DND-41 (cell line): ENCODE data around the gene UFD1.

Experiments used
- ATAC-seq: fragments of 200-7000 bp; cut with Tn5 transposase; 3 replicates; pipeline ENCODE4 v1.9.1; 2021; ENCODE audit warnings: low read depth; ENCODE audit not compliant: insufficient read depth
- DNase-seq: peaks from one replicate; pipeline ENCODE4 v3.0.0-alpha.2; 2020
- H2AFZ ChIP-seq: 2 replicates; pipeline ENCODE4 v1.6.0; 2012; ENCODE audit warnings: low read depth, low read length
- H3K27ac ChIP-seq: 2 replicates; pipeline ENCODE4 v1.5.1; 2012; ENCODE audit warnings: low read length, inconsistent platforms
- H3K27me3 ChIP-seq: fragments of 200-600 bp; sonication (generic); 2 replicates; pipeline ENCODE4 v1.6.0; 2012; ENCODE audit warnings: low read length, mild to moderate bottlenecking, inconsistent platforms; ENCODE audit not compliant: insufficient read depth, poor library complexity
- H3K36me3 ChIP-seq: 2 replicates; pipeline ENCODE4 v1.5.1; 2012; ENCODE audit warnings: low read length, inconsistent platforms; ENCODE audit not compliant: insufficient read depth
- H3K4me1 ChIP-seq: 2 replicates; pipeline ENCODE4 v1.5.1; 2012; ENCODE audit warnings: mild to moderate bottlenecking, low read length; ENCODE audit not compliant: insufficient read depth
- H3K4me2 ChIP-seq: 2 replicates; pipeline ENCODE4 v1.6.0; 2012; ENCODE audit warnings: mild to moderate bottlenecking, moderate library complexity, low read length, inconsistent platforms; ENCODE audit not compliant: insufficient read depth
- H3K4me3 ChIP-seq, 2 experiments: fragments of 200-600 bp in 1 of 2; shearing (Covaris generic) in 1 of 2; 2 replicates each; pipeline ENCODE4 v1.5.1; 2012 to 2016; ENCODE audit warnings: inconsistent platforms in 2 of 2, low read length in 2 of 2, mild to moderate bottlenecking in 2 of 2, low read depth in 1 of 2, moderate library complexity in 1 of 2
- H3K79me2 ChIP-seq: 2 replicates; pipeline ENCODE4 v1.6.0; 2012; ENCODE audit warnings: low read length, inconsistent platforms; ENCODE audit not compliant: insufficient read depth
- H3K9ac ChIP-seq: 2 replicates; pipeline ENCODE4 v1.6.0; 2012; ENCODE audit warnings: low read depth, mild to moderate bottlenecking, inconsistent platforms, low read length, moderate library complexity
- H3K9me3 ChIP-seq: 2 replicates; pipeline ENCODE4 v1.5.1; 2012; ENCODE audit warnings: low read length, moderate library complexity, mild to moderate bottlenecking, inconsistent platforms; ENCODE audit not compliant: insufficient read depth, severe bottlenecking
- H4K20me1 ChIP-seq: 2 replicates; pipeline ENCODE4 v1.6.0; 2012; ENCODE audit warnings: low read length; ENCODE audit not compliant: insufficient read depth
- CTCF ChIP-seq: IDR thresholded peaks from 2 replicates; pipeline ENCODE4 v1.5.1; 2012; ENCODE audit warnings: borderline replicate concordance, low read length, moderate library complexity, mild to moderate bottlenecking; ENCODE audit not compliant: poor library complexity, severe bottlenecking; ENCODE audit errors: extremely low read depth
- EZH2 ChIP-seq: IDR thresholded peaks from 3 replicates; pipeline ENCODE4 v1.6.1; 2012; ENCODE audit warnings: borderline replicate concordance, low read depth, mild to moderate bottlenecking, moderate library complexity, low read length, inconsistent platforms; ENCODE audit not compliant: severe bottlenecking

UFD1 gene

GRCh38 chr22:19424186-19424500 is 54.9 kb downstream of the UFD1 start:
- H3K4me3 ChIP-seq, result no peak overlapping the region
- peaks cover 95% of the 10 kb centered on the region for H3K4me1 ChIP-seq
- DNase-seq (no peak), ATAC-seq (no peak)
- H3K27me3 ChIP-seq, result no peaks in the 10 kb centered on the region
- TF ChIP-seq CTCF (no peak), EZH2 (no peak)
- H2AFZ ChIP-seq, result no peak overlapping the region
- H3K4me2 ChIP-seq, result peak overlapping the region; percentile 31; the same call in 1 of the 2 replicates
- H3K36me3 ChIP-seq, result peaks cover 48% of the 10 kb centered on the region
- 0 out of 2 replicates have a peak overlapping the region, but pooled peaks have one; percentile 6 for H3K9ac ChIP-seq
- peaks cover 31% of the 10 kb centered on the region; the same call in 1 of the 2 replicates for H4K20me1 ChIP-seq
- H3K9me3 ChIP-seq, result no peaks in the 10 kb centered on the region
- H3K27ac ChIP-seq, result peak overlapping the region; percentile 72
- peaks cover 92% of the 10 kb centered on the region for H3K79me2 ChIP-seq

GRCh38 chr22:19422440-19423301 is 56.3 kb downstream of the UFD1 start:
- Histone ChIP-seq H3K79me2 (peaks cover 92% of the 10 kb centered on the region), H3K4me2 (peak overlapping the region; percentile 31), H3K9ac (peak overlapping the region; percentile 9), H3K36me3 (peaks cover 43% of the 10 kb centered on the region), H3K4me1 (peaks cover 98% of the 10 kb centered on the region), H3K4me3 (no peak overlapping the region; a peak in 1 of 4 replicates), H4K20me1 (peaks cover 23% of the 10 kb centered on the region; the same call in 1 of the 2 replicates), H3K9me3 (no peaks in the 10 kb centered on the region), H3K27me3 (no peaks in the 10 kb centered on the region), H3K27ac (peak overlapping the region; percentile 72), H2AFZ (no peak overlapping the region)
- DNase-seq, result peak; percentile 40
- peak; percentile 32 for ATAC-seq
- TF ChIP-seq CTCF, result no peak
- TF ChIP-seq EZH2, result no peak

- Histone ChIP-seq H3K9ac (peak overlapping the region; percentile 49), H3K36me3 (peaks cover 33% of the 10 kb centered on the region), H3K27ac (peak overlapping the region; percentile 97), H3K4me2 (peak overlapping the region; percentile 55), H3K9me3 (no peaks in the 10 kb centered on the region), H3K79me2 (peaks cover 92% of the 10 kb centered on the region), H3K4me1 (peaks cover 82% of the 10 kb centered on the region), H3K4me3 (peak overlapping the region in 1 of 2 experiments; percentile 44; a peak in 2 of 4 replicates), H3K27me3 (no peaks in the 10 kb centered on the region), H4K20me1 (peaks cover 9% of the 10 kb centered on the region; the same call in 1 of the 2 replicates), H2AFZ (no peak overlapping the region; the same call in 1 of the 2 replicates)
- TF ChIP-seq EZH2, result no peak
- TF ChIP-seq CTCF, result no peak
- ATAC-seq, result peak; percentile 3; the same call in 1 of the 3 replicates
- no peak for DNase-seq
These were observed 58.7 kb downstream of the UFD1 start for GRCh38 chr22:19420321-19420720.
